ENCODE data around the gene JCAD. TPM values are rescaled to one million over a fixed set of nuclear protein-coding genes. Genes with fewer than 3 reads are reported as not detected.

Gene JCAD
- total RNA-seq, 1 donor from 2014 or later = 27.3 TPM

- H3K4me3 ChIP-seq (ENCODE audit: insufficient read depth, low read depth, low read length) = no peak overlapping the region
- Mint-ChIP-seq H3K4me3 (ENCODE audit: unreplicated experiment) (no peak overlapping the region), H3K36me3 (ENCODE audit: low read depth, unreplicated experiment) (peaks cover 47% of the 10 kb centered on the region), H3K27ac (ENCODE audit: unreplicated experiment) (no peak overlapping the region), H3K9me3 (ENCODE audit: unreplicated experiment) (no peaks in the 10 kb centered on the region), H3K4me1 (ENCODE audit: low read depth, unreplicated experiment) (no peaks in the 10 kb centered on the region), H3K27me3 (ENCODE audit: low read depth, unreplicated experiment) (no peaks in the 10 kb centered on the region)
- peaks cover 3% of the 10 kb centered on the region for H3K4me1 ChIP-seq (ENCODE audit: insufficient read depth, low read length)
- TF ChIP-seq CTCF (IDR thresholded peaks at IDR 0.05; ENCODE audit: insufficient read depth, low read depth, low read length) = no peak
- no peak for TF ChIP-seq EZH2 (IDR thresholded peaks at IDR 0.05; ENCODE audit: insufficient read depth, low read length)
- H4K20me1 ChIP-seq (ENCODE audit: insufficient read depth, low read length) = no peaks in the 10 kb centered on the region
- H3K79me2 ChIP-seq (ENCODE audit: insufficient read depth, low read length) = no peaks in the 10 kb centered on the region
- H3K9ac ChIP-seq (ENCODE audit: low read length) = no peak overlapping the region
- FAIRE-seq (no peak), DNase-seq (ENCODE audit: low read depth) (peak; percentile 62)
- H3K27me3 ChIP-seq (ENCODE audit: insufficient read depth, low read length) = no peaks in the 10 kb centered on the region
- no peaks in the 10 kb centered on the region for H3K9me3 ChIP-seq (ENCODE audit: insufficient read depth, low read depth, low read length)
- H3K36me3 ChIP-seq (ENCODE audit: insufficient read depth, low read length) = no peaks in the 10 kb centered on the region
- H3K4me2 ChIP-seq (ENCODE audit: low read length) = no peak overlapping the region
- no peak overlapping the region for H3K27ac ChIP-seq (ENCODE audit: low read depth, low read length)
- no peak overlapping the region for H2AFZ ChIP-seq (ENCODE audit: low read depth, low read length)
Measured at GRCh38 chr10:30028006-30028737, 31.2 kb downstream of the JCAD start.

DNA sequence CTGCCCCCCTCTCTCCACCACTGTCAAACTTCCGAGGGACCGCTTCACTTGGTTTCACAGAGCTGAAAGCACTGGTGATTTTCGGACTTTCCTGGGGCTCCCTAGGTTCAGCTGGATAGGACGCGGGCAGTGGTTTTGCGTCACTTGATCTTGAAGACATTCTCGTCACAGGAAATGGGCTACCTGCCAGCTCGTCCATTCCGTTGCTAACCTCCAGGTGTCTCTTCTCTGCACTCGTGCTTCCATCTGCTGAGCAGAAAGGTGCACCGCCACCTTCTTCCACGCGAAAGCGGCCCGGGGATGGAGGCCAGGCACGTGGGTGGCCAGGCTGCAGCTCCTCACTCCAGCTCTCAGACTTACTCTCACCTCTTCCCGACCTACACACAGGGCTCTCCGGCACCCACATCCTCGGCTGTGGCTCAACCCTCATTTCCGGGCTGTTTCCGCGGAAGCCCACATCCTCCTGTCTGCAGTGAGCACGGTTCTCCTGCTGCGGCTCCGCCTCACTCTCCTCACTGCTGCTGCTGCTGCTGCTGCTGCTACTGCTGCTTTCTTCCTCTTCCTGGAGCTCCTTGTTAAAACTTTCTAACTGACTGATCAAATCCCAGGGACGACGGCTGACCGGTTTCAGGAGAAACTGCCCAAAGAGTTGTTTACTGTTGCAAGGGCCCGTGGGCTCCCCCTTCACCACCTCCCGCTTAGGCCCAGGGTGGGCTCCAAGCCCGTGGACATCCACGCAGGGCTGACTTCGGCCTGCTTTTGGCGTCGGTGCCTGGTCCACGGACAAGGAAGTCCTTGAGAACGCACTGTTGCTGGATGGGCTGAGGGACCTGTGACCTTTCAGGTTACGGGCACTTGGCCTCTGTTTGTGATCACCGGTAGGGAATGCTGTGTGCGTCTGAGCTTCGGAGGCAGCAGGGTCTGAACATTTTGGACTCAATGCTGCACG lies 32.1 kb downstream of the JCAD start:
- Histone ChIP-seq H3K9ac (ENCODE audit: low read length) (no peak overlapping the region), H3K27me3 (ENCODE audit: insufficient read depth, low read length) (no peaks in the 10 kb centered on the region), H3K79me2 (ENCODE audit: insufficient read depth, low read length) (no peaks in the 10 kb centered on the region), H2AFZ (ENCODE audit: low read depth, low read length) (no peak overlapping the region), H3K4me2 (ENCODE audit: low read length) (no peak overlapping the region), H3K4me3 (ENCODE audit: insufficient read depth, low read depth, low read length) (no peak overlapping the region), H4K20me1 (ENCODE audit: insufficient read depth, low read length) (no peaks in the 10 kb centered on the region), H3K4me1 (ENCODE audit: insufficient read depth, low read length) (peaks cover 3% of the 10 kb centered on the region), H3K27ac (ENCODE audit: low read depth, low read length) (no peak overlapping the region), H3K36me3 (ENCODE audit: insufficient read depth, low read length) (peaks cover 3% of the 10 kb centered on the region), H3K9me3 (ENCODE audit: insufficient read depth, low read depth, low read length) (no peaks in the 10 kb centered on the region)
- peaks cover 43% of the 10 kb centered on the region for H3K36me3 Mint-ChIP-seq (ENCODE audit: low read depth, unreplicated experiment)
- no peak overlapping the region for H3K4me3 Mint-ChIP-seq (ENCODE audit: unreplicated experiment)
- TF ChIP-seq CTCF (IDR thresholded peaks at IDR 0.05; ENCODE audit: insufficient read depth, low read depth, low read length) (no peak), EZH2 (IDR thresholded peaks at IDR 0.05; ENCODE audit: insufficient read depth, low read length) (no peak)
- DNase-seq (ENCODE audit: low read depth) = no peak
- no peak overlapping the region for H3K27ac Mint-ChIP-seq (ENCODE audit: unreplicated experiment)
- H3K9me3 Mint-ChIP-seq (ENCODE audit: unreplicated experiment) = no peaks in the 10 kb centered on the region
- no peaks in the 10 kb centered on the region for H3K27me3 Mint-ChIP-seq (ENCODE audit: low read depth, unreplicated experiment)
- FAIRE-seq = no peak
- H3K4me1 Mint-ChIP-seq (ENCODE audit: low read depth, unreplicated experiment) = no peaks in the 10 kb centered on the region

All from astrocyte (in vitro differentiated cells and primary cell).